ENCODE measurements around the gene HES7.

DNA sequence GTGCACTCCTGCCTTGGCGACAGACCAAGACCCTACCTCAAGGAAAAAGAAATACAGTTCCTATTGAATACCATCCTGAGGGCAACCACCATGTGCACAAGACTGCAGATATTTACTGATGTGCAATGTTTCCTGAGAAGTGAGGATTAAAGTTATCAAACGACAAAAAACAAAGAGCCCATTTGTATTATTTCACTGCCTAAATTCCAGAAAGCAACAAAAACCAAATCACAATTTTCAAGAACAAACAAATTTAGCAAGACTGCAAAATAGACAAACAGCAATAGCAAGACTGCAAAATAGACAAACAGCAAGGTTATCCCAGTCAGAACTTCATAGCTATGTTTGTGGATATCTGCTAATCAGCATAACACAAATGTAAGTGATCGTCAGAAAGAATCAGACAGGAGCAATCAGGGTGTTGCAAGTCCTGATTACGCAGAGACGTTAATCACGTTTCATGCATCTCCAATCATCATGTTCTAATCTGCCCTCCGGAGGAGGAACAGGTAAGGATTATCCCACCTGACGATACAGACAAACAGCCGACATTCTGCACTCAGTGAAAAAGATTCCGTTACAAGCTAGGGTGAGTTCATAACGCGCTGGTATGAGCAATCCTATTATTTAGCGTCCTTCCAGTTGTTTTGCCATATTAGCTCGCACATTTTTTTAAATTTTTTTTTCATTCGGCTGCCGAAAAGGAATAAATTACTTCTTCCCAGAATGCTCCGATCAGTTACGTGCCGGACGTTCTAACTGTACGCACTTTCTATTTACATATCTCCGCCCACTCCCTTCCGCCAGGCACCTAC, 49.4 kb upstream of the HES7 start:
- TF ChIP-seq, protein P1, sequence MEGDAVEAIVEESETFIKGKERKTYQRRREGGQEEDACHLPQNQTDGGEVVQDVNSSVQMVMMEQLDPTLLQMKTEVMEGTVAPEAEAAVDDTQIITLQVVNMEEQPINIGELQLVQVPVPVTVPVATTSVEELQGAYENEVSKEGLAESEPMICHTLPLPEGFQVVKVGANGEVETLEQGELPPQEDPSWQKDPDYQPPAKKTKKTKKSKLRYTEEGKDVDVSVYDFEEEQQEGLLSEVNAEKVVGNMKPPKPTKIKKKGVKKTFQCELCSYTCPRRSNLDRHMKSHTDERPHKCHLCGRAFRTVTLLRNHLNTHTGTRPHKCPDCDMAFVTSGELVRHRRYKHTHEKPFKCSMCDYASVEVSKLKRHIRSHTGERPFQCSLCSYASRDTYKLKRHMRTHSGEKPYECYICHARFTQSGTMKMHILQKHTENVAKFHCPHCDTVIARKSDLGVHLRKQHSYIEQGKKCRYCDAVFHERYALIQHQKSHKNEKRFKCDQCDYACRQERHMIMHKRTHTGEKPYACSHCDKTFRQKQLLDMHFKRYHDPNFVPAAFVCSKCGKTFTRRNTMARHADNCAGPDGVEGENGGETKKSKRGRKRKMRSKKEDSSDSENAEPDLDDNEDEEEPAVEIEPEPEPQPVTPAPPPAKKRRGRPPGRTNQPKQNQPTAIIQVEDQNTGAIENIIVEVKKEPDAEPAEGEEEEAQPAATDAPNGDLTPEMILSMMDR (IDR thresholded peaks at IDR 0.05 in 2 of 3, conservative IDR thresholded peaks at IDR 0.05 in 1 of 3; ENCODE audit: borderline replicate concordance in 1 of 3, insufficient read depth in 1 of 3, low read depth in 2 of 3, low read length in 2 of 3), result no peak
- TF ChIP-seq POLR2AphosphoS5 (IDR thresholded peaks at IDR 0.05; ENCODE audit: low read depth, low read length) (peak; percentile 100), POLR2A (IDR thresholded peaks at IDR 0.05; ENCODE audit: borderline replicate concordance, extremely low read depth, insufficient read depth, insufficient read length) (peak; percentile 100), CEBPB (IDR thresholded peaks at IDR 0.05; ENCODE audit: low read depth) (peak; percentile 96), EZH2 (IDR thresholded peaks at IDR 0.05) (no peak), RAD21 (IDR thresholded peaks at IDR 0.05; ENCODE audit: low read depth) (no peak; the same call in 1 of the 2 replicates), FOSL1 (IDR thresholded peaks at IDR 0.05; ENCODE audit: low read depth) (peak; percentile 64), EGR1 (IDR thresholded peaks at IDR 0.05; ENCODE audit: low read depth) (peak; percentile 60)
- TF ChIP-seq, protein P2, sequence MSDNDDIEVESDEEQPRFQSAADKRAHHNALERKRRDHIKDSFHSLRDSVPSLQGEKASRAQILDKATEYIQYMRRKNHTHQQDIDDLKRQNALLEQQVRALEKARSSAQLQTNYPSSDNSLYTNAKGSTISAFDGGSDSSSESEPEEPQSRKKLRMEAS (IDR thresholded peaks at IDR 0.05), result peak; percentile 73
